HepG2 (cell line): ENCODE measurements around the gene TMEM176A. TPM values are rescaled to one million over a fixed set of nuclear protein-coding genes. Genes with fewer than 3 reads are reported as not detected.

Source experiments
- ARNT2 ChIP-seq: sonication (generic); formaldehyde crosslinking; IDR thresholded peaks from 2 replicates; pipeline ENCODE4 v1.8.0; 2022; ENCODE audit warnings: mild to moderate bottlenecking, low read depth, missing genetic modification reagents, moderate library complexity
- BHLHE40 ChIP-seq: IDR thresholded peaks from 2 replicates; pipeline ENCODE4 v1.6.1; 2011; ENCODE audit warnings: low read length, improper control_type of control experiment
- CREB1 ChIP-seq, 2 experiments: fragments of 450-650 bp in 1 of 2; IDR thresholded peaks; 2 replicates each; pipeline ENCODE4 v1.6.1; 2016 to 2017; ENCODE audit warnings: control low read depth in 1 of 2, mild to moderate bottlenecking in 1 of 2, missing compliant biosample characterization in 1 of 2, missing genetic modification characterization in 1 of 2
- HMGA1 ChIP-seq: sonication (generic); formaldehyde crosslinking; conservative IDR thresholded peaks from 2 replicates; pipeline ENCODE4 v1.4.0; 2020; ENCODE audit warnings: missing genetic modification reagents
- IRF2 ChIP-seq: IDR thresholded peaks from 2 replicates; pipeline ENCODE4 v1.6.1; 2018; ENCODE audit warnings: missing genetic modification reagents, missing compliant biosample characterization
- NFIC ChIP-seq: IDR thresholded peaks from 2 replicates; pipeline ENCODE4 v1.6.1; 2012; ENCODE audit warnings: mild to moderate bottlenecking, low read length, inconsistent platforms
- RORA ChIP-seq: sonication (generic); formaldehyde crosslinking; IDR thresholded peaks from 2 replicates; pipeline ENCODE4 v1.5.0; 2020; ENCODE audit warnings: mild to moderate bottlenecking, missing genetic modification reagents, moderate library complexity
- SNAPC2 ChIP-seq: sonication (generic); formaldehyde crosslinking; IDR thresholded peaks from 2 replicates; pipeline ENCODE4 v1.8.1; 2022; ENCODE audit warnings: mild to moderate bottlenecking, missing genetic modification reagents
- SOX6 ChIP-seq, 2 experiments: fragments of 450-650 bp in 1 of 2; sonication (generic) in 1 of 2; formaldehyde crosslinking in 1 of 2; IDR thresholded peaks; 2 replicates each; pipeline versions ENCODE4 v1.4.0 to v1.6.1; 2017 to 2020; ENCODE audit warnings: antibody characterized with exemption in 1 of 2, mild to moderate bottlenecking in 1 of 2, missing genetic modification reagents in 1 of 2
- polyA plus RNA-seq, 8 experiments: library from polyadenylated mRNA; depleted of rRNA in 3 of 8; stranded (reverse) in 7 of 8; unstranded in 1 of 8; fragments of >200 nt; fragmentation: Illumina TruSeq in 4 of 8; extraction: Trizol in 4 of 8; gene quantifications; 2 replicates each; pipeline versions ENCODE4 v1.2.1 to v1.2.3, GENCODE V29; 2011 to 2016; ENCODE audit warnings: low read depth in 4 of 8, missing spikeins in 1 of 8, mixed read lengths in 1 of 8; ENCODE audit not compliant: insufficient read depth in 1 of 8
- total RNA-seq, 5 experiments: library from RNA; depleted of rRNA; stranded (reverse); fragments of >200 nt; fragmentation: Illumina TruSeq; extraction: Trizol; gene quantifications; 2 replicates each; pipeline ENCODE4 v1.2.3, GENCODE V29; 2016; ENCODE audit warnings: low read depth in 1 of 5
- TF ChIP-seq, protein P1 (sequence below): sonication (generic); formaldehyde crosslinking; IDR thresholded peaks from 2 replicates; pipeline ENCODE4 v1.4.0; 2020; ENCODE audit warnings: missing genetic modification reagents, borderline replicate concordance
- TF ChIP-seq, protein P2 (sequence below): fragments of 450-650 bp; IDR thresholded peaks from 2 replicates; pipeline ENCODE4 v1.6.1; 2016
- TF ChIP-seq, protein P3 (sequence below): sonication (generic); formaldehyde crosslinking; IDR thresholded peaks from 2 replicates; pipeline ENCODE4 v1.5.0; 2020; ENCODE audit warnings: mild to moderate bottlenecking, missing genetic modification reagents, borderline replicate concordance

The TMEM176A gene
- total and polyA plus RNA-seq, 2 of the 13 experiments (the other 11 are each of a cell fraction or from before 2014, with no cell fraction given): not detected

- TF ChIP-seq, protein P1, sequence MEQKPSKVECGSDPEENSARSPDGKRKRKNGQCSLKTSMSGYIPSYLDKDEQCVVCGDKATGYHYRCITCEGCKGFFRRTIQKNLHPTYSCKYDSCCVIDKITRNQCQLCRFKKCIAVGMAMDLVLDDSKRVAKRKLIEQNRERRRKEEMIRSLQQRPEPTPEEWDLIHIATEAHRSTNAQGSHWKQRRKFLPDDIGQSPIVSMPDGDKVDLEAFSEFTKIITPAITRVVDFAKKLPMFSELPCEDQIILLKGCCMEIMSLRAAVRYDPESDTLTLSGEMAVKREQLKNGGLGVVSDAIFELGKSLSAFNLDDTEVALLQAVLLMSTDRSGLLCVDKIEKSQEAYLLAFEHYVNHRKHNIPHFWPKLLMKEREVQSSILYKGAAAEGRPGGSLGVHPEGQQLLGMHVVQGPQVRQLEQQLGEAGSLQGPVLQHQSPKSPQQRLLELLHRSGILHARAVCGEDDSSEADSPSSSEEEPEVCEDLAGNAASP: no peak
- TF ChIP-seq BHLHE40: no peak
- no peak for TF ChIP-seq SOX6 (IDR thresholded peaks at IDR 0.05)
- TF ChIP-seq SOX6 (CRISPR knock-in tag; IDR thresholded peaks at IDR 0.05): no peak
- no peak for TF ChIP-seq SNAPC2 (CRISPR knock-in tag)
- TF ChIP-seq NFIC: no peak
- TF ChIP-seq, protein P2, sequence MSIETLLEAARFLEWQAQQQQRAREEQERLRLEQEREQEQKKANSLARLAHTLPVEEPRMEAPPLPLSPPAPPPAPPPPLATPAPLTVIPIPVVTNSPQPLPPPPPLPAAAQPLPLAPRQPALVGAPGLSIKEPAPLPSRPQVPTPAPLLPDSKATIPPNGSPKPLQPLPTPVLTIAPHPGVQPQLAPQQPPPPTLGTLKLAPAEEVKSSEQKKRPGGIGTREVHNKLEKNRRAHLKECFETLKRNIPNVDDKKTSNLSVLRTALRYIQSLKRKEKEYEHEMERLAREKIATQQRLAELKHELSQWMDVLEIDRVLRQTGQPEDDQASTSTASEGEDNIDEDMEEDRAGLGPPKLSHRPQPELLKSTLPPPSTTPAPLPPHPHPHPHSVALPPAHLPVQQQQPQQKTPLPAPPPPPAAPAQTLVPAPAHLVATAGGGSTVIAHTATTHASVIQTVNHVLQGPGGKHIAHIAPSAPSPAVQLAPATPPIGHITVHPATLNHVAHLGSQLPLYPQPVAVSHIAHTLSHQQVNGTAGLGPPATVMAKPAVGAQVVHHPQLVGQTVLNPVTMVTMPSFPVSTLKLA: no peak
- TF ChIP-seq HMGA1 (CRISPR knock-in tag): no peak
- TF ChIP-seq ARNT2 (CRISPR knock-in tag): no peak
- no peak for TF ChIP-seq IRF2
- no peak for TF ChIP-seq RORA (CRISPR knock-in tag)
- TF ChIP-seq, protein P3, sequence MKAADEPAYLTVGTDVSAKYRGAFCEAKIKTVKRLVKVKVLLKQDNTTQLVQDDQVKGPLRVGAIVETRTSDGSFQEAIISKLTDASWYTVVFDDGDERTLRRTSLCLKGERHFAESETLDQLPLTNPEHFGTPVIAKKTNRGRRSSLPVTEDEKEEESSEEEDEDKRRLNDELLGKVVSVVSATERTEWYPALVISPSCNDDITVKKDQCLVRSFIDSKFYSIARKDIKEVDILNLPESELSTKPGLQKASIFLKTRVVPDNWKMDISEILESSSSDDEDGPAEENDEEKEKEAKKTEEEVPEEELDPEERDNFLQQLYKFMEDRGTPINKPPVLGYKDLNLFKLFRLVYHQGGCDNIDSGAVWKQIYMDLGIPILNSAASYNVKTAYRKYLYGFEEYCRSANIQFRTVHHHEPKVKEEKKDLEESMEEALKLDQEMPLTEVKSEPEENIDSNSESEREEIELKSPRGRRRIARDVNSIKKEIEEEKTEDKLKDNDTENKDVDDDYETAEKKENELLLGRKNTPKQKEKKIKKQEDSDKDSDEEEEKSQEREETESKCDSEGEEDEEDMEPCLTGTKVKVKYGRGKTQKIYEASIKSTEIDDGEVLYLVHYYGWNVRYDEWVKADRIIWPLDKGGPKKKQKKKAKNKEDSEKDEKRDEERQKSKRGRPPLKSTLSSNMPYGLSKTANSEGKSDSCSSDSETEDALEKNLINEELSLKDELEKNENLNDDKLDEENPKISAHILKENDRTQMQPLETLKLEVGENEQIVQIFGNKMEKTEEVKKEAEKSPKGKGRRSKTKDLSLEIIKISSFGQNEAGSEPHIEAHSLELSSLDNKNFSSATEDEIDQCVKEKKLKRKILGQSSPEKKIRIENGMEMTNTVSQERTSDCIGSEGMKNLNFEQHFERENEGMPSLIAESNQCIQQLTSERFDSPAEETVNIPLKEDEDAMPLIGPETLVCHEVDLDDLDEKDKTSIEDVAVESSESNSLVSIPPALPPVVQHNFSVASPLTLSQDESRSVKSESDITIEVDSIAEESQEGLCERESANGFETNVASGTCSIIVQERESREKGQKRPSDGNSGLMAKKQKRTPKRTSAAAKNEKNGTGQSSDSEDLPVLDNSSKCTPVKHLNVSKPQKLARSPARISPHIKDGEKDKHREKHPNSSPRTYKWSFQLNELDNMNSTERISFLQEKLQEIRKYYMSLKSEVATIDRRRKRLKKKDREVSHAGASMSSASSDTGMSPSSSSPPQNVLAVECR: no peak
- no peak for TF ChIP-seq CREB1 (IDR thresholded peaks at IDR 0.05)
- no peak for TF ChIP-seq CREB1 (CRISPR knock-in tag; IDR thresholded peaks at IDR 0.05)
- TF ChIP-seq, all 625 proteins: peak for 0
These were observed 2.7 kb downstream of the TMEM176A start (continued) for GRCh38 chr7:150803161-150803860.
